Psoas muscle (tissue), 8 donors: ENCODE data around the gene RASA3. TPM values are rescaled to one million over a fixed set of nuclear protein-coding genes. Genes with fewer than 3 reads are reported as not detected.

ENCODE experiments used
- ATAC-seq, 4 donors: fragments of 200-7000 bp; cut with Tn5 transposase; one replicate each; pipeline ENCODE4 v1.9.1; 2020; ENCODE audit warnings: moderate library complexity in 3 of 4, mild to moderate bottlenecking in 2 of 4
- DNase-seq, 2 donors: peaks; one replicate each; pipeline ENCODE4 v3.0.0-alpha.2; 2020
- H3K27ac ChIP-seq: fragments of 200-600 bp; one replicate; pipeline ENCODE4 v1.8.0; 2022
- H3K27me3 ChIP-seq, 3 donors: fragments of 200-600 bp in 1 of 3; one replicate each; pipeline versions ENCODE4 v1.6.1 to v1.8.0; 2013 to 2022; ENCODE audit warnings: low read length in 2 of 3, mild to moderate bottlenecking in 2 of 3, moderate library complexity in 1 of 3; ENCODE audit not compliant: insufficient read depth in 3 of 3
- H3K36me3 ChIP-seq, 2 donors: fragments of 200-600 bp in 1 of 2; one replicate each; pipeline versions ENCODE4 v1.6.1 to v1.8.0; 2013 to 2022; ENCODE audit warnings: low read depth in 1 of 2, mild to moderate bottlenecking in 1 of 2, moderate library complexity in 1 of 2; ENCODE audit not compliant: insufficient read depth in 1 of 2
- H3K4me1 ChIP-seq: fragments of 200-600 bp; one replicate; pipeline ENCODE4 v1.8.0; 2022
- H3K4me3 ChIP-seq: fragments of 200-600 bp; one replicate; pipeline ENCODE4 v1.8.0; 2022; ENCODE audit warnings: mild to moderate bottlenecking
- H3K9me3 ChIP-seq: fragments of 200-600 bp; one replicate; pipeline ENCODE4 v1.8.0; 2022
- CTCF ChIP-seq: fragments of 200-600 bp; IDR thresholded peaks from one replicate; pipeline ENCODE4 v1.8.0; 2022; ENCODE audit warnings: antibody characterized with exemption
- WGBS, 3 donors: extraction: QIAGEN DNeasy Blood & Tissue Kit; methylation state at CpG; one replicate each; pipeline versions ENCODE4 v1.1.6 to v1.1.7; 2013; 5-methylcytosine and 5-hydroxymethylcytosine counted together
- intact Hi-C, 2 donors: fragments of 100-400 bp; cut with DNase I; formaldehyde crosslinking; loops; one replicate each; pipeline versions ENCODE4 v1.11.0 to v1.14.2; 2022
- polyA plus RNA-seq, 3 donors: library from polyadenylated mRNA; stranded (reverse); fragments of 200-250 nt; gene quantifications; one replicate each; pipeline ENCODE4 v1.2.3, GENCODE V29; 2013
- total RNA-seq, 4 donors: library from RNA; stranded (reverse); fragmentation: NEBNext Ultra II Directional in 2 of 4; extraction: Animal tissue kit (Norgen Biotek cat#: 25700) in 2 of 4; gene quantifications; one replicate each; pipeline versions ENCODE4 v1.2.1 to v1.2.4, GENCODE V29; 2021 to 2023
- donor health status: healthy with polysubstance abuse.
- donor health status: DM: no; HTN: no; CAD: no; lungs with moderate emphysema.
- donor health status: Bipolar disorder and iron deficiency.
- donor health status: healthy.
- donor health status: DM: yes; HTN: yes; CAD: no.
- donor health status: DM: no; HTN: no; CAD: no.
- donor health status: DM: no; HTN: no; CAD: no.
- donor health status: DM: yes; HTN: yes; CAD: no.

The RASA3 gene
- total and polyA plus RNA-seq, 7 donors: 4.8 to 24.4 (median 13.1) TPM

- WGBS, 3 donors: 86 to 87% (median 87%) methylated on average over 13 of the region's 13 CpGs
- no peak for ATAC-seq
- H3K9me3 ChIP-seq: no peaks in the 10 kb centered on the region
- H3K4me1 ChIP-seq: no peaks in the 10 kb centered on the region
- H3K27me3 ChIP-seq: no peaks in the 10 kb centered on the region
- H3K36me3 ChIP-seq: peaks cover 0 to 44% of the 10 kb centered on the region in 2 donors
- no peak for TF ChIP-seq CTCF
- DNase-seq: peak; percentile 11 to 39
- intact Hi-C loops: no loop called here
- H3K4me3 ChIP-seq: no peak overlapping the region
- no peak overlapping the region for H3K27ac ChIP-seq
These were observed 135.3 kb downstream of the RASA3 start for GRCh38 chr13:113996912-113997745.

GRCh38 chr13:113996081-113996911 lies 136.1 kb downstream of the RASA3 start:
- peak; percentile 9 to 44 for DNase-seq
- Histone ChIP-seq H3K4me1 (peaks cover 6% of the 10 kb centered on the region), H3K4me3 (no peak overlapping the region), H3K9me3 (no peaks in the 10 kb centered on the region), H3K27ac (no peak overlapping the region), H3K36me3 (peaks cover 0 to 47% of the 10 kb centered on the region in 2 donors), H3K27me3 (no peaks in the 10 kb centered on the region)
- ATAC-seq: no peak
- intact Hi-C loops: no loop called here
- no peak for TF ChIP-seq CTCF
- 91 to 94% (median 91%) methylated on average over 37 to 38 of the region's 38 CpGs for WGBS, 3 donors

GRCh38 chr13:113995051-113995601 lies 137.3 kb downstream of the RASA3 start:
- DNase-seq: peak; percentile 12 to 70
- no peak for TF ChIP-seq CTCF
- no peak for ATAC-seq
- intact Hi-C loops: no loop called here
- H3K27me3 ChIP-seq: no peaks in the 10 kb centered on the region
- no peak overlapping the region for H3K4me3 ChIP-seq
- H3K9me3 ChIP-seq: no peaks in the 10 kb centered on the region
- H3K36me3 ChIP-seq: peaks cover 0 to 45% of the 10 kb centered on the region in 2 donors
- H3K27ac ChIP-seq: no peak overlapping the region
- H3K4me1 ChIP-seq: peaks cover 13% of the 10 kb centered on the region
- WGBS, 3 donors: 82 to 84% (median 83%) methylated on average over 22 to 23 of the region's 23 CpGs

GRCh38 chr13:113992276-113993005 lies 140.0 kb downstream of the RASA3 start:
- Histone ChIP-seq H3K9me3 (no peaks in the 10 kb centered on the region), H3K36me3 (peaks cover 0 to 44% of the 10 kb centered on the region in 2 donors), H3K4me1 (peaks cover 13% of the 10 kb centered on the region), H3K27me3 (no peaks in the 10 kb centered on the region), H3K27ac (peak overlapping the region; percentile 30), H3K4me3 (peak overlapping the region; percentile 7)
- 50 to 70% (median 51%) methylated on average over 21 of the region's 21 CpGs for WGBS, 3 donors
- intact Hi-C loops: no loop called here
- ATAC-seq: peak; percentile 56 to 75 (median 69)
- TF ChIP-seq CTCF: no peak
- DNase-seq: peak; percentile 11 to 57
